Stomach (tissue), 9 donors: ENCODE measurements around the gene N4BP2. TPM values are rescaled to one million over a fixed set of nuclear protein-coding genes. Genes with fewer than 3 reads are reported as not detected.

ENCODE experiments used
- DNase-seq, 2 donors: peaks; one replicate each; pipeline versions ENCODE4 v3.0.0 to v3.0.0-alpha.2; 2013 to 2019
- H3K27ac ChIP-seq, 5 donors: fragments of 200-600 bp in 4 of 5; sonication (generic) in 4 of 5; one replicate each; pipeline ENCODE4 v1.5.1; 2013 to 2019; ENCODE audit warnings: mild to moderate bottlenecking in 1 of 5, moderate library complexity in 1 of 5
- H3K27me3 ChIP-seq, 3 donors: fragments of 200-600 bp; sonication (generic); one replicate each; pipeline ENCODE4 v1.5.1; 2017 to 2019; ENCODE audit warnings: mixed run types in 1 of 3
- H3K36me3 ChIP-seq, 4 donors: fragments of 200-600 bp; sonication (generic); 1 replicate in 3 of 4; 2 replicates in 1 of 4; pipeline ENCODE4 v1.5.1; 2016 to 2019
- H3K4me1 ChIP-seq, 4 donors: fragments of 200-600 bp; sonication (generic); one replicate each; pipeline ENCODE4 v1.5.1; 2016 to 2019
- H3K4me3 ChIP-seq, 4 donors: fragments of 200-600 bp; sonication (generic) in 3 of 4; one replicate each; pipeline ENCODE4 v1.5.1; 2016 to 2019; ENCODE audit warnings: mild to moderate bottlenecking in 1 of 4
- H3K9me3 ChIP-seq, 4 donors: fragments of 200-600 bp; sonication (generic); one replicate each; pipeline ENCODE4 v1.5.1; 2016 to 2019
- EP300 ChIP-seq: sonication (generic); formaldehyde crosslinking; IDR thresholded peaks from one replicate; pipeline ENCODE4 v1.6.1; 2017; ENCODE audit warnings: antibody characterized with exemption
- POLR2A ChIP-seq, 4 donors: fragments of 450-650 bp; IDR thresholded peaks; one replicate each; pipeline ENCODE4 v1.6.1; 2016; ENCODE audit warnings: antibody characterized with exemption in 4 of 4, control low read depth in 2 of 4, mild to moderate bottlenecking in 1 of 4, moderate library complexity in 1 of 4
- POLR2AphosphoS5 ChIP-seq, 3 donors: sonication (generic); formaldehyde crosslinking; IDR thresholded peaks; one replicate each; pipeline ENCODE4 v1.6.1; 2016; ENCODE audit warnings: antibody characterized with exemption in 3 of 3
- WGBS, 5 donors: extraction: QIAGEN DNeasy Blood & Tissue Kit in 3 of 5; methylation state at CpG; one replicate each; pipeline versions ENCODE4 v1.1.5 to v1.1.7; 2013 to 2018; 5-methylcytosine and 5-hydroxymethylcytosine counted together
- intact Hi-C: fragments of 100-400 bp; cut with DNase I; formaldehyde crosslinking; loops from one replicate; pipeline ENCODE4 v1.15.1; 2023; ENCODE audit warnings: low total_unique reads
- polyA plus RNA-seq, 3 donors: library from polyadenylated mRNA; stranded (reverse); fragments of 200-250 nt; gene quantifications; one replicate each; pipeline ENCODE4 v1.2.3, GENCODE V29; 2013
- small RNA-seq, 4 donors: library from RNA; depleted of rRNA; stranded (forward); fragments of <200 nt; gene quantifications; one replicate each; pipeline ENCODE3, GENCODE V24; 2016
- total RNA-seq, 5 donors: library from RNA; depleted of rRNA; stranded (reverse); fragments of >200 nt; gene quantifications; one replicate each; pipeline versions ENCODE4 v1.1.0 to v1.2.3, GENCODE V29; 2014 to 2016
- TF ChIP-seq, protein P1 (sequence below), 7 experiments: fragments of 450-650 bp in 4 of 7; fragments of 200-600 bp in 3 of 7; sonication (generic) in 3 of 7; IDR thresholded peaks; one replicate each; pipeline ENCODE4 v1.5.1; 2016 to 2019; ENCODE audit warnings: antibody characterized with exemption in 7 of 7, control low read depth in 2 of 7, mild to moderate bottlenecking in 1 of 7
- donor health status: healthy with polysubstance abuse.
- donor health status: Bipolar disorder and iron deficiency.
- donor health status: healthy.

The N4BP2 gene
- total and polyA plus RNA-seq, 8 donors = 0.73 to 41.5 (median 5.5) TPM

DNA sequence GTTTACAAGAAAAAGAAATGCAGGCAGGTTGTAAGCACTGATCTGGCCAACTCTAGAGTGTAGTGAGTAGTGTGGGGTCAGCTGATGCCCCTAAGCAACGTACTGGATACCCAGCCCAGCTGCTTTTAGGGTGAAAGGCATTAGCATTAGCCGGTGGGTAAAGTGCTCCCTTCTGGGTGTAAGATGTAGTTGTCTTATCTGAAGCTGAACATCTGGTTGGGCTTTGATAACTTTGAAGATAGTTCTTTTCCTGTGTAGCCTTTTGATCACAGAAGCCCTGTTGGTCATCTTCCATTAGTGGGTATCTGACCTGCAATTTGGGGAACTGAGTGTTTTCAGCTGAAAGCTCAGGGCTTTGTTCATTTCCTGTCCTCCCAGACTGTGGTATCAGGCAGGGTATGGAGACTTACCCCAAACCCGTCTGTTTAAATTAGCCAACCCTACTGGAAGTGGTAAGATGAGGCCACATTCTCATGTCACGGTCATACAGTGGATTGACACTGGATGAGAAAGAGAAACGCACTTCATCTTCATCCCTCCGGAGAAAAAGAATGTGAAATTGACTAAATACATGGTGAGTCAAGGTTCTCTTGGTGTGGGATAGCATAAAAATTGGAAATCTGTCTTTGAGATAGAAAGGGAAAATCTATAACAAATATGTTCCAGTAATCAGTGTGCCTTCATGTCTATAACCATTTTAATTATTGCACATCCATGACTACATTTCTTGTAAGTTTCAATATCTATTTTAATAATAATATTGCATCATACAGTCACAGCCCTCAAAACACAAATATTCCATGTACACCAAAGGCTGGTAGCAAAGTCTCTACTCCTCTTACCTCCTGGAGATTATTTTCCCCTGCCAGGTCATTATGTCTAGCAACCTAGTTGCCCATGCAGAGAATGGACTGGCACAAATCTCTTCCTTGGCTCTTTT lies 148.9 kb downstream of the N4BP2 start:
- no peak for DNase-seq
- 56 to 83% (median 75%) methylated on average over 6 of the region's 6 CpGs for WGBS, 5 donors
- Histone ChIP-seq H3K4me1 (no peaks in the 10 kb centered on the region), H3K9me3 (no peaks in the 10 kb centered on the region), H3K27me3 (no peaks in the 10 kb centered on the region), H3K4me3 (no peak overlapping the region), H3K27ac (peak overlapping the region; percentile 26 to 83 (median 63)), H3K36me3 (no peaks in the 10 kb centered on the region)
- TF ChIP-seq POLR2AphosphoS5 (IDR thresholded peaks at IDR 0.05) (peak in 1 of 3 donors; percentile 21), POLR2A (IDR thresholded peaks at IDR 0.05) (no peak), EP300 (no peak)
- intact Hi-C loops = no loop called here

DNA sequence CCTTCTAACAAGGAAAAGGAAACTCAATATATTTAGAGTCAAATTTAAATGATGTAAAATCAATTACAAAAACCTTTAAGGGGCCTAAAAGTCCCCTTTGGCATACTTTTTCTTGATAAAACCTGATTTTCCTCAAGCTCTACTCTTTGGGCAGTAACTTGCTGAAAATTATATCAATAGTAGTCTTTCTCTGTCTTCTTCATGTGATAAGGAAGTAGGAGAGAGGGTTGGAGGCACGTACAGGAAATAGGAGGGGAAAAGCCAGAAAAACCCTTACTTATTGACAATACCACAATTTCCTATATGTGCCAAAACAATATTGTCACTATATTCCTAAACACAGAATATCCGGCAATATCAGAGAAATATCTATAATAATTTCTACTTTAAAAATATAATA lies 149.8 kb downstream of the N4BP2 start:
- TF ChIP-seq POLR2AphosphoS5 (IDR thresholded peaks at IDR 0.05) (no peak), POLR2A (IDR thresholded peaks at IDR 0.05) (no peak), EP300 (no peak)
- TF ChIP-seq, protein P1, sequence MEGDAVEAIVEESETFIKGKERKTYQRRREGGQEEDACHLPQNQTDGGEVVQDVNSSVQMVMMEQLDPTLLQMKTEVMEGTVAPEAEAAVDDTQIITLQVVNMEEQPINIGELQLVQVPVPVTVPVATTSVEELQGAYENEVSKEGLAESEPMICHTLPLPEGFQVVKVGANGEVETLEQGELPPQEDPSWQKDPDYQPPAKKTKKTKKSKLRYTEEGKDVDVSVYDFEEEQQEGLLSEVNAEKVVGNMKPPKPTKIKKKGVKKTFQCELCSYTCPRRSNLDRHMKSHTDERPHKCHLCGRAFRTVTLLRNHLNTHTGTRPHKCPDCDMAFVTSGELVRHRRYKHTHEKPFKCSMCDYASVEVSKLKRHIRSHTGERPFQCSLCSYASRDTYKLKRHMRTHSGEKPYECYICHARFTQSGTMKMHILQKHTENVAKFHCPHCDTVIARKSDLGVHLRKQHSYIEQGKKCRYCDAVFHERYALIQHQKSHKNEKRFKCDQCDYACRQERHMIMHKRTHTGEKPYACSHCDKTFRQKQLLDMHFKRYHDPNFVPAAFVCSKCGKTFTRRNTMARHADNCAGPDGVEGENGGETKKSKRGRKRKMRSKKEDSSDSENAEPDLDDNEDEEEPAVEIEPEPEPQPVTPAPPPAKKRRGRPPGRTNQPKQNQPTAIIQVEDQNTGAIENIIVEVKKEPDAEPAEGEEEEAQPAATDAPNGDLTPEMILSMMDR (IDR thresholded peaks at IDR 0.05) = no peak
- 46 to 63% (median 57%) methylated on average over 2 of the region's 2 CpGs for WGBS, 5 donors
- H3K36me3 ChIP-seq = no peaks in the 10 kb centered on the region
- H3K27ac ChIP-seq = peak overlapping the region in 4 of 5 donors; percentile 57 to 83 (median 65)
- H3K4me3 ChIP-seq = no peak overlapping the region
- H3K4me1 ChIP-seq = no peaks in the 10 kb centered on the region
- intact Hi-C loops = no loop called here
- H3K9me3 ChIP-seq = no peaks in the 10 kb centered on the region
- DNase-seq = no peak
- H3K27me3 ChIP-seq = no peaks in the 10 kb centered on the region

Small RNA genes lying within 50 kb of the gene (small RNA-seq; reads per million reads assigned to genes)
- gene AC095057.1 (0 reads per million in 4 donors), gene RF00432 (0 reads per million in 4 donors), gene RNU6-1112P (0 reads per million in 4 donors)

Other genes starting within 250 kb of the N4BP2 start
- 100 to 1,000 TPM in 3 of 5 donors, 10 to 100 TPM in 2; 76.4 to 117 (median 111) TPM for gene PDS5A, start 78.9 kb upstream of the N4BP2 start, total RNA-seq
- 10 to 100 TPM; 14.7 to 20.5 (median 16.8) TPM for gene PDS5A, start 78.9 kb upstream of the N4BP2 start, polyA plus RNA-seq
- gene RHOH, start 140.2 kb downstream of the N4BP2 start, total RNA-seq = 1 to 10 TPM; 1.3 to 4.8 (median 3.9) TPM
- gene RHOH, start 140.2 kb downstream of the N4BP2 start, polyA plus RNA-seq = 1 to 10 TPM; 3.2 to 7.5 (median 5.4) TPM